Body of pancreas (tissue), 4 donors: ENCODE measurements around the gene CFAP45. TPM values are rescaled to one million over a fixed set of nuclear protein-coding genes. Genes with fewer than 3 reads are reported as not detected.

Source experiments
- ATAC-seq: fragments of 150-250 bp; one replicate; pipeline ENCODE4 v1.9.1; 2016
- DNase-seq, 4 donors: peaks; one replicate each; pipeline ENCODE4 v3.0.0-alpha.2; 2019
- H3K27ac ChIP-seq, 4 donors: fragments of 200-600 bp; sonication (generic); 1 replicate in 3 of 4; 2 replicates in 1 of 4; pipeline versions ENCODE4 v1.5.1 to v1.6.1; 2016 to 2019; ENCODE audit warnings: mild to moderate bottlenecking in 1 of 4, mixed read lengths in 1 of 4, moderate library complexity in 1 of 4
- H3K27me3 ChIP-seq, 2 donors: fragments of 200-600 bp; sonication (generic); one replicate each; pipeline ENCODE4 v1.6.0; 2016; ENCODE audit warnings: mild to moderate bottlenecking in 1 of 2
- H3K36me3 ChIP-seq, 2 donors: fragments of 200-600 bp; sonication (generic); replicated peaks in 1 of 2; 2 replicates each; pipeline ENCODE4 v1.5.1; 2016; ENCODE audit warnings: low read depth in 2 of 2; ENCODE audit not compliant: insufficient read depth in 1 of 2
- H3K4me1 ChIP-seq: fragments of 200-600 bp; sonication (generic); one replicate; pipeline ENCODE4 v1.6.0; 2016
- H3K4me3 ChIP-seq, 2 donors: fragments of 200-600 bp; sonication (generic); 1 replicate in 1 of 2; 2 replicates in 1 of 2; pipeline ENCODE4 v1.5.1; 2016 to 2019
- H3K9me3 ChIP-seq, 3 donors: fragments of 200-600 bp; sonication (generic); 1 replicate in 2 of 3; 2 replicates in 1 of 3; pipeline ENCODE4 v1.5.1; 2016
- CTCF ChIP-seq, 7 experiments: fragments of 450-650 bp in 4 of 7; fragments of 200-600 bp in 3 of 7; sonication (generic) in 3 of 7; IDR thresholded peaks; one replicate each; pipeline ENCODE4 v1.5.1; 2016 to 2019; ENCODE audit warnings: antibody characterized with exemption in 7 of 7
- POLR2A ChIP-seq, 3 donors: fragments of 450-650 bp; IDR thresholded peaks; one replicate each; pipeline ENCODE4 v1.6.1; 2016; ENCODE audit warnings: antibody characterized with exemption in 3 of 3, mild to moderate bottlenecking in 2 of 3
- WGBS, 2 donors: methylation state at CpG; one replicate each; pipeline ENCODE4 v1.1.5; 2017; 5-methylcytosine and 5-hydroxymethylcytosine counted together
- intact Hi-C: fragments of 100-400 bp; cut with DNase I; formaldehyde crosslinking; loops from one replicate; pipeline ENCODE4 v1.15.1; 2023
- total RNA-seq, 2 donors: library from RNA; depleted of rRNA; stranded (reverse); fragments of >200 nt; gene quantifications; one replicate each; pipeline ENCODE4 v1.1.0, GENCODE V29; 2016

CFAP45 gene
- total RNA-seq, 2 donors from 2014 or later = not detected

DNA sequence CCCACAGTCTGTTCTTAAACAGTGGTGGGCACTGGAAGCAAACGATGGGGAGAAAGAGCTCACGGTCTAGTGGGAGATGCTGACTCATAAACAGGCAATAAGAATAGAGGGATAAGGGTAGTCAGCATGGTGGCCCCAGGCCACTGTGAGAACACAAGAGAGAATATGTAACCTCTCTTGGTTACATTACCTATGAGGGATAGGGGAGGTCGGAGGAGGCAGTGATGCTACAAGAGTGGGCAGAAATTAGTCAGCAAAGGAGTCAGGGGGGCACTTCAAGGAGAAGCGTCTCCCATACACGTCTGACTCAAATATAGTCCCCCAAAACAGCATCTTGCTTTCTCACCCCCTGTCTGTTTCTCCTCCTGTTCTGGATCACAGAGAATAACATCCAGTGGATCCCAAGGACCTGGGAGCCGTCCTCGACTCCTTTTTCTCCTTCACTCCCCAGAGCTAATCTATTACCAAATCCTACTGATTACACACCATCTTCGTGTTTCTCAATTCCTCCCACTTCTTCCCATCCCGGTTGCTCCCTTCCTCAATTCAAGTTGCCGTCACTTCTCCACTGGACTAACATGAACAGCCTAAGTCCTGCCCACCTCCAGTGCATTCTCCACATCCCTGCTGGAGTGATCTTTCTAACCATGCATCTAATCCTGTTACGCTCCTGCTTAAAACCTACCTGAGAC is 71.2 kb downstream of the CFAP45 start:
- H3K27me3 ChIP-seq = no peaks in the 10 kb centered on the region
- intact Hi-C loops = no loop called here
- no peak overlapping the region for H3K27ac ChIP-seq
- no peaks in the 10 kb centered on the region for H3K4me1 ChIP-seq
- H3K9me3 ChIP-seq = no peaks in the 10 kb centered on the region
- H3K36me3 ChIP-seq = no peaks in the 10 kb centered on the region
- H3K4me3 ChIP-seq = no peak overlapping the region
- 75 to 76% methylated on average over 11 of the region's 11 CpGs for WGBS, 2 donors
- TF ChIP-seq POLR2A (IDR thresholded peaks at IDR 0.05) = no peak
- no peak for TF ChIP-seq CTCF (IDR thresholded peaks at IDR 0.05)
- DNase-seq (no peak), ATAC-seq (no peak)

- 63 to 82% methylated on average over 3 of the region's 3 CpGs for WGBS, 2 donors
- Histone ChIP-seq H3K36me3 (no peaks in the 10 kb centered on the region), H3K27me3 (no peaks in the 10 kb centered on the region), H3K9me3 (no peaks in the 10 kb centered on the region), H3K4me1 (no peaks in the 10 kb centered on the region), H3K4me3 (no peak overlapping the region), H3K27ac (no peak overlapping the region)
- intact Hi-C loops = no loop called here
- ATAC-seq (no peak), DNase-seq (no peak)
- no peak for TF ChIP-seq POLR2A (IDR thresholded peaks at IDR 0.05)
- no peak for TF ChIP-seq CTCF (IDR thresholded peaks at IDR 0.05)
Observed at GRCh38 chr1:159828176-159828575, 71.8 kb downstream of the CFAP45 start.

DNA sequence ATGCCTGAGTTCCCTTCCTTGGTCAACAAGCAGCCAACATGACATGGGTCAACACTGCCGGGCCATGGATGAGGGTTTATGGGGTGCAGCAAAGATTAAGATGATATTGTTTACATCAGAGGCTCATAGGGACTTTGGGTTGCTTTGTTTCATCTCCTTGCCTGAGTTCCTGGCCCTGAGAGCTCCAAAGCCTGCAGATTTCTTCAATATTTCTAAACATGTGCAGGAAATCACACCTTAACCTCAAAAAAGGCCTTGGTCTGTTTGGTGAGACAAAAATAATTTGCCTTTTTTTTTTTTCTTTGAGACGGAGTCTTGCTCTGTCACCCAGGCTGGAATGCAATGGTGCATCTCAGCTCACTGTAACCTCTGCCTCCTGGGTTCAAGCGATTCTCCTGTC is 72.4 kb downstream of the CFAP45 start:
- TF ChIP-seq CTCF (IDR thresholded peaks at IDR 0.05) (no peak), POLR2A (IDR thresholded peaks at IDR 0.05) (no peak)
- Histone ChIP-seq H3K4me3 (no peak overlapping the region), H3K27ac (no peak overlapping the region), H3K4me1 (no peaks in the 10 kb centered on the region), H3K9me3 (no peaks in the 10 kb centered on the region), H3K36me3 (no peaks in the 10 kb centered on the region), H3K27me3 (no peaks in the 10 kb centered on the region)
- DNase-seq = no peak
- intact Hi-C loops = no loop called here
- WGBS, 2 donors = 73 to 80% methylated on average over 3 of the region's 3 CpGs
- no peak for ATAC-seq

- Histone ChIP-seq H3K9me3 (no peaks in the 10 kb centered on the region), H3K36me3 (no peaks in the 10 kb centered on the region), H3K4me1 (no peaks in the 10 kb centered on the region), H3K4me3 (no peak overlapping the region), H3K27ac (no peak overlapping the region), H3K27me3 (no peaks in the 10 kb centered on the region)
- ATAC-seq = no peak
- intact Hi-C loops = no loop called here
- TF ChIP-seq POLR2A (IDR thresholded peaks at IDR 0.05) (no peak), CTCF (IDR thresholded peaks at IDR 0.05) (no peak)
- whole genome bisulfite sequencing, 2 donors = 65 to 76% methylated on average over 6 of the region's 6 CpGs
- no peak for DNase-seq
Observed at GRCh38 chr1:159827102-159827490, 72.9 kb downstream of the CFAP45 start.

DNA sequence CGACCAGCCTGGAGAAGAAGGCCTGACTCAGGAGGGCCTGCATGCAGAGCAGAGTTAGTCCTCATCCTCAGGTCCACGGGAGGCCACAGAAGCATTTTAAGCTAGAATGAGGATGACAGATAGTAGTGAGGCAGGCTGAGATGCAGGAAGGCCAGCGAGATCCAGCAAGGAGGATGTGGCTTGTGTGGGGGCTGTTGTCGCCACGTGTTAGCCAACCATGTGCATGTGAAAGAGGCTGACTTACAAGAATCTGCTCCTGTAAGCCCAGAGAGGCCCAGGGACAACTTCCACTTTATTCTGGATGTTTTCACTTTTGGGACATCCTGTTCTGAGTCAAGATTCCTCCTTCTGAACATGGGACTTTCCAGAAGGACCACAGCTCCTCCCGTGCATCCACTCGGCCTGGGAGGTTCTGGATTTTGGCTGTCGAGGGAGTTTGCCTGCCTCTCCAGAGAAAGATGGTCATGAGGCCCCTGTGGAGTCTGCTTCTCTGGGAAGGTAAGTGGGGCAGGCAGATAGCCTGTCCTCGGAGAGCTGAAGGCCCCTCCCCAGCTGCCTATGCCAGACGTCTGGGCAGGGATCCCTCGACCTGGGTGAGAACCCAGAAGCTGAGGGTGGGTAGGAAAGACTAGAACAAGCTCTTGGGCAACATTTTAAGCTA is 73.4 kb downstream of the CFAP45 start, which contains the start of gene SLAMF8:
Gene SLAMF8 (plus strand): TSS at position 433 of the 661 bp plus-strand sequence. CDS start 26 bp downstream, at position 459.
- DNase-seq (peak in 2 of 4 donors; percentile 25 to 65), ATAC-seq (no peak)
- 55 to 60% methylated on average over 11 of the region's 11 CpGs for WGBS, 2 donors
- TF ChIP-seq CTCF (IDR thresholded peaks at IDR 0.05) (no peak), POLR2A (IDR thresholded peaks at IDR 0.05) (no peak)
- no peaks in the 10 kb centered on the region for H3K36me3 ChIP-seq
- no peaks in the 10 kb centered on the region for H3K9me3 ChIP-seq
- no peaks in the 10 kb centered on the region for H3K27me3 ChIP-seq
- intact Hi-C loops = no loop called here
- no peak within 1 kb of the TSS for H3K27ac ChIP-seq
- H3K4me3 ChIP-seq = no peak within 1 kb of the TSS
- no peaks in the 10 kb centered on the region for H3K4me1 ChIP-seq
